HG02798 (cell line): Measurements from ENCODE around the gene SH2D4B.
"Not testable (repeated sequence)": the region's sequence is repeated elsewhere in the genome, so short reads cannot be mapped to it uniquely, and the experiment has no call there.

ENCODE experiments used
- ATAC-seq: cut with Tn5 transposase; IDR thresholded peaks from one replicate; pipeline ENCODE4 v1.9.1; 2021; ENCODE audit warnings: mild to moderate bottlenecking; ENCODE audit not compliant: unreplicated experiment, poor library complexity

SH2D4B gene

GRCh38 chr10:80522756-80523363 lies 14.8 kb upstream of the SH2D4B start:
- ATAC-seq, result no peak

GRCh38 chr10:80523773-80524172 lies 13.9 kb upstream of the SH2D4B start:
- no peak for ATAC-seq

DNA sequence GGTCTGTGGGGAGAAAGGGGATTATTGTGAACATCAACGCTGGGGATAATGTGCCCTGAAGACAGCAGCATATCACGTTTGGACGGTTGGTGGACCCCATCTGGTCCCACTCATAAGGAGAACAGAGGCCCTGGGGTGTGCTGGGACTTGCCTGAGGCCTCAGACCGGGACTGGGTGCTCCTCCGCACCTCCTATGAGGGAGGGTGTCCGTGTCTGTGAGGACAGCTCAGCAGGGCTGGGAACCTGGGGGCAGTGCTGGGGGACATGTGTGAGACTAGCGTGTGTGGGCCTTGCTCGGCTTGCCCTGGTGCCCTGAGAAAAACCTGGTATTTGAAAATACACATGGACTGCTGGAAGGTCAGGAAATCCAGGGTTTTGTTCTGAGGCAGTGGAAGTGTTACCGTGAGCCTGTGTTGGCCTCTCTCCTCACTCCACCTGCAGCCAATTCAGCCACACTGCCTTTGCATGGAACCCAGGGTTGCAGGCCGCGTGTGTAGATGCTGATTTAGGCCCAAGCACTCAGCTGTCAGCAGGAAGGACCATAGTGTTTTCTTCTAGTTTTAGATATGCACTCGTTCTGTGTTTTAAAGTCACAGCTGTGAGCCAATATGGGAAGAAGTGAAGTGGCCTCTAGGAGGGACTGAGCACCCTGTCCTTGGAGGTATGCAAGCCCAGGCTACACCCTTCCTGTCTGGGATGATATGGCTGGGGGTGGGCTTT lies 13.4 kb upstream of the SH2D4B start:
- no peak for ATAC-seq

- ATAC-seq, result no peak
These were observed 11.5 kb upstream of the SH2D4B start for GRCh38 chr10:80526218-80526617.

GRCh38 chr10:80526742-80527141 lies 11.0 kb upstream of the SH2D4B start:
- no peak for ATAC-seq

DNA sequence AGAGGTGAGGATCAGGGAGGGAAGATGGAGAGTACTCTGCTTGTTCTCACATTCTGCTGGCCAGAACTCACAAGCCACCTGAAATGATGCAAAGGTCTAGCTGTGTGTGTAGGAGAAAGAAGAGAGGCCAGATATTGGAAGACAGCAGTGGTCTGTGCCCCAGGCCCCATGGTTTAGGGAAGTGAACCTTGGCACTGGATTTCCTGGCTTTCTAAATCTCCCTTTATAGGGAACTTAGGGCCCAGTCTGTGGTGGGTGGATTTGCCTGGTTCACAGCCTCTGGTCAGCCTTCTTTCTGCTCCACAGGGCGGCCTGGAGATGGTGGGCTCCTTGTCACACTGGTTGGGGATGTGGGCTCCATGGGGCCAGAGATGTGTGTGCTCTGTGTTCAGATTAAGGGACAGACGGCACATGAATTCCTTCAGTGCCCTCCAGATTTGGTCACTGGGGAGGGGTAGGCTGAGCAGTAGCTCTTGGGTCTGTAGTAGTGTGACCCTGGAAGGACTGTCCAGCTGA lies 9.5 kb upstream of the SH2D4B start:
- no peak for ATAC-seq

GRCh38 chr10:80528901-80529300 lies 8.8 kb upstream of the SH2D4B start:
- ATAC-seq, result no peak

GRCh38 chr10:80529604-80530003 lies 8.1 kb upstream of the SH2D4B start:
- no peak for ATAC-seq

GRCh38 chr10:80530251-80530650 lies 7.5 kb upstream of the SH2D4B start:
- ATAC-seq, result peak; percentile 56

DNA sequence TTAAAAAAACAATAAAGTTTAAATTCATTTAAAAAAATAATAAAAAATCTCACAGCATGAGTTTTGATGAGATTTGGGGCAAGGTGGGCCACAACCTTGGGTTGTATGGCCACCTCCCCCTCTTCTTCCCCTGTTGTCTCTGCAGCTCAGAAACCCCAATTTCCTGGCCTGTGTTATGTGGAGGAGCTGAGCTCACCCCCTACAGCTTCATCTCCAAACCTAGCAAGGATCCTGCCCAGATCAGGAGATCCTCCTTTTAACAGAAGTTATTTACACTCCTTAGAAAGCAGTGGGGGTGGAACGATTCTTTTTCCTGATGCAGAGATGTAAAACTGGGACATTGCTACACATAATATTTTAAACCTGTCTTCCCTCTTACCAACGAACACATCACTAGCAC lies 6.9 kb upstream of the SH2D4B start:
- no peak for ATAC-seq

GRCh38 chr10:80532571-80532970 lies 5.1 kb upstream of the SH2D4B start:
- no peak for ATAC-seq

DNA sequence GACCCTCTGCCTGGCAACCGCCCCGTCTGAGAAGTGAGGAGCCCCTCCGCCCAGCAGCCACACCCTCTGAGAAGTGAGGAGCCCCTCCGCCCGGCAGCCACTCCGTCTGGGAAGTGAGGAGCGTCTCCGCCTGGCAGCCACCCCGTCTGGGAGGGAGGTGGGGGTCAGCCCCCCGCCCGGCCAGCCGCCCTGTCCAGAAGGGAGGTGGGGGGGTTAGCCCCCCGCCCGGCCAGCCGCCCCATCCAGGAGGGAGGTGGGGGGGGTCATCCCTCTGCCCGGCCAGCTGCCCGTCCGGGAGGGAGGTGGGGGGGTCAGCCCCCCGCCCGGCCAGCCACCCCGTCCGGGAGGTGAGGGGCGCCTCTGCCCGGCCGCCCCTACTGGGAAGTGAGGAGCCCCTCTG lies 3.6 kb upstream of the SH2D4B start:
- not testable (repeated sequence) for ATAC-seq

DNA sequence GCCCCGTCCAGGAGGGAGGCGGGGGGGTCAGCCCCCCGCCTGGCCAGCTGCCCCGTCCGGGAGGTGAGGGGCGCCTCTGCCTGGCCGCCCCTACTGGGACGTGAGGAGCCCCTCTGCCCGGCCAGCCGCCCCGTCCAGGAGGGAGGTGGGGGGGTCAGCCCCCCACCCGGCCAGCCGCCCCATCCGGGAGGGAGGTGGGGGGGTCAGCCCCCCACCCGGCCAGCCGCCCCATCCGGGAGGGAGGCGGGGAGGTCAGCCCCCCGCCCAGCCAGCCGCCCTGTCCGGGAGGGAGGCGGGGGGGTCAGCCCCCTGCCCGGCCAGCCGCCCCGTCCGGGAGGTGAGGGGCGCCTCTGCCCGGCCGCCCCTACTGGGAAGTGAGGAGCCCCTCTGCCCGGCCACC lies 3.1 kb upstream of the SH2D4B start:
- not testable (repeated sequence) for ATAC-seq

DNA sequence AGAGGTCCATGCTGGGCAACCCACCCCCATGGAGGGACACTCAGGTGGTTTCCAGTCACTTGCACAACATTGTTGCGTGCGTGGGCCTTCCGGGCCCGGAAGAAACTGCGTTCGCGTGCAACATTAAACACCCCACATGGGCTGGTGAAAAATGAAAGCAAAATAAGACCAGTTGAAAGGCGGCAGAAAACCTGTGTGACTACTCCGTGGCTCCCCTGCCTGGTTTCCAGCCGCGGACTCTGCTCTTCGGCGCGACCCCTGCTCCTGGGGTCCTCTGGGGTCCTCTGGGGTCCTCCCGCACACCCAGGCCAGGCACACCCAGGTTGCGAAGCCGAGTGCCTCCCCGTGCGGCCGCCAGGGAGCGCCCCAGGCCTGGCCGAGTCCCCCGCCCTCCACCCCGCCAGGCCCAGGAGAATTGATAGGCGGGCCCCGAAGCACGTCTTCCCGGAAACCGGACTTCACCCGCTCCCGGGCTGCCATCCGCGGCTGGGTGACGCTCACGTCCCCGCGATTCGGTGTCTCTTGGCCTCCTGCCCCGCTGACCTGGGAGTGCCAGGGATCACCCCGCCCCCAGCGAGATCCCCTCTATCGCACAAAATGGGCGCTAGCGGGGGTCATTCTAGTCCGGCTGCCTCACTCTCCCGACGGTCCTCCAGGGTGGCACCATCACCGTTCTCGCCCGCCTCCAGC lies 1.9 kb upstream of the SH2D4B start:
- peak; percentile 88 for ATAC-seq

DNA sequence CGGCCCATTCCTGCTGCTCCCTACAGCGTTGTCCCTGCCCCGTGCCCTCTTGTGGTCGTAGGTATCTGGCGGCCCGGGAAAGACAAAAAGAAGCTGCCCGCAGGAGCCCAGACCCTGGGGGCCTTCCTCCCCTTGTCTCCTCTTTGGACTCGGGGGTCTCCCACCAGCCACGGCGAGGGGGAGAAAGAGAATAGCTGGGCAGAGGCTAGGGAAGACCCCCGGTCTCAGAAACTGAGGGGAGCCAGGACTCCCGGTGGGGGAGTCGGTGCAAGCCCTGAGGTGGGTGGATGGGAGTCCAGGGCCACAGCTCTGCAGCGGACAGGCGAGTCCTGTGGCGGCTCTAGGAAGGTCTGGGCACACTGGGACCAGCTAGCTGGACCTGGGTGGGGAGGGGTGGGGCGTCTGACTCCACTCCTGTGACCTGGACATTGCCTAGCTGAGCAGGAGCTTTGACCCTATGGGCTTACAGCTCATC lies 1.3 kb upstream of the SH2D4B start:
- no peak for ATAC-seq

DNA sequence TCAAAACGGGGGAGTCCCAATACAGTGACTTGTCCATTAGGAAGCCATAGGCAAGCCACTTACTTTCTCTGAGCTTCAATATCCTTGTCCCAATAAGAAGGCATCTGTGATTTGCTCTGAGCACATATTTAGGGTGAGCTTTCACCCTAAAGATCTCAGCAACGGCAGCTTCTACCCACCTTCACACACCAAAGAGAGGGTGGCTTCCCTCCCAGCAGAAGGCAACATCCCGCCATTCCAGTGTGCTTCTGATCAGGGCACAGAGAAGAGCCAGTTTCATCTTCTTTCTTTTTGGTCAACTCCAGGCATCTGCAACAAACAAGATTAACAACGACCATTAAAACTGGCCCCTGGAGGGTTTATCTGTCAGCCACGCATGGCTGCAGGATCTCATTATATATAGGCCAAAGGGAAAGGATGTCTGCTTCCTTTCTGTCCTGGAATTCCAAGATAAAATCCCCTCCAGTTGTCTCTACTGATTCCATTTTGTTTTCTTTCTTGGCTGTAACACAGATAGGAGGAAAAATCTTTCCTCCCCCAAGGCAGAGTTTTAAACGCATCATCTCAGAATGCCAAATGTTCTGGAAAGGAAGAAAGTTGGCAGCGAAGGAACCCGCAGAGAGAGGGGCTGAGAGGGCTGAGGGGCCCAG lies 491 bp upstream of the SH2D4B start:
- ATAC-seq, result no peak

DNA sequence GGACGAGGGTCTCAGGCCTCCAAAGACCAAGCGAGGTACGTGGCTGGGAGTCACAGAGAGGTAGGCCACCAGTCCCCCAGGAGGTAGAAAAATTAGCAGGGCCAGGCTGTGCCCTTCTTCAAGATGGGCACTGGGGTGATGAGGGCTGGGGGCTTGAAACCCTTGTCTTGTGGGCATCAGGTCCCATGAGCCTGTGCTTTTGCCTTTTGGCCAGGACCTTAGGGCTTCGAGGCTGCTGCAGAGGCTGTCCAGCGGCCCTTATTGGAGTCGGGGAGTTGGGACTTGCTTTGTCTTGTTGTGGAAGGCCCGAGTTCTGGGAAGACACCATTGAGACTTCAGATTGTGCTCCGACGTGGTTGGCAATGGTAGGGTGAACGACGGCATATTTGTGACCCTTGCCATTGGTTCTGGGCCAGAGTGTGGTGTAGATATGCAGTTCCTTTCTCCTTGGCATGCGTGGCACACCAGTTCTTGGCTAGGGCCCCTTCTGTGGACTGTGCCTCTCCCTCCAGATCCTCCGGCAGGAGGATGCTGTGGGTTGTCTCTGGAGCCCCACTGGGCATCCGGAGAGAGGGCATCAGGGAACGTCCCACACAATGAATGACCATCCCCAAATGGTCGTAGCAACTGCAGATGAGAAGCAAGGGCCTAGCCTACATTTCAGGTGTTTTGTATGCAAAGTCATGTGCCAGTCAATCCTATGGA lies 931 bp downstream of the SH2D4B start:
- ATAC-seq, result no peak

GRCh38 chr10:80539421-80540031 lies 1.8 kb downstream of the SH2D4B start:
- ATAC-seq, result no peak

DNA sequence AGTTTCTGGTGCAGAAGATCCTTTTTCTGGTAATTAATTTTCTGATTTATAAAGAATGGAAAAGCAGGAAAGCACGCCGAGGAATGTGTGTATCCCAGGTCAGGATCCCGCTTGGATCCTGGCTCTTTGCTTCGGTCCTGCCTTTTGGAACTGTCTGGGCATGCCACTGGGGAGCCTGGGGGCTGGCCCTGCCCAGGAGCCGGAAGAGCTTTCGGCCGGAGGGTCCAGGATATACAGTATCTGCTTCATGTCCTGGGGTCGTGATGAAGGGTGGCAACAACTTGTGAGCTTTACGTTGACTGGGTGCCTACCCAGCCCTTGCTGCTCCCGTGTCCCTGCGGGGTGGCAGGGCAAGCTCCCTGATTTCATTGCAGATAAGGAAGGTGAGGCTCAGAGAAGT lies 2.4 kb downstream of the SH2D4B start:
- no peak for ATAC-seq

- no peak for ATAC-seq
These were observed 2.9 kb downstream of the SH2D4B start for GRCh38 chr10:80540618-80540980.
